ENCODE data around the gene NUDT16L1. TPM values are rescaled to one million over a fixed set of nuclear protein-coding genes. Genes with fewer than 3 reads are reported as not detected.

Gene NUDT16L1
- total RNA-seq, 1 donor from 2014 or later = 61.9 TPM

GRCh38 chr16:4728676-4729075 lies 35.3 kb downstream of the NUDT16L1 start:
- no peak for TF ChIP-seq CTCF (IDR thresholded peaks at IDR 0.05; ENCODE audit: borderline replicate concordance)
- no peak overlapping the region for H3K4me3 ChIP-seq
- DNase-seq = no peak
- H3K4me1 ChIP-seq = peaks cover 8% of the 10 kb centered on the region
- H3K27ac ChIP-seq (replicated peaks) = no peak overlapping the region
- no peaks in the 10 kb centered on the region for H3K27me3 ChIP-seq (ENCODE audit: low read depth)
- no peaks in the 10 kb centered on the region for H3K9me3 ChIP-seq (replicated peaks)
- intact Hi-C loops (cut with micrococcal nuclease) = no loop called here
- H3K36me3 ChIP-seq = peaks cover 66% of the 10 kb centered on the region

- Histone ChIP-seq H3K9me3 (replicated peaks) (no peaks in the 10 kb centered on the region), H3K4me1 (peaks cover 18% of the 10 kb centered on the region), H3K4me3 (no peak overlapping the region), H3K36me3 (peaks cover 60% of the 10 kb centered on the region), H3K27me3 (ENCODE audit: low read depth) (no peaks in the 10 kb centered on the region), H3K27ac (replicated peaks) (no peak overlapping the region)
- intact Hi-C loops (cut with micrococcal nuclease) = no loop called here
- DNase-seq = no peak
- TF ChIP-seq CTCF (IDR thresholded peaks at IDR 0.05; ENCODE audit: borderline replicate concordance) = no peak
These were observed 36.5 kb downstream of the NUDT16L1 start for GRCh38 chr16:4729876-4730275.

- intact Hi-C loops (cut with micrococcal nuclease) = no loop called here
- Histone ChIP-seq H3K36me3 (peaks cover 33% of the 10 kb centered on the region), H3K27me3 (ENCODE audit: low read depth) (no peaks in the 10 kb centered on the region), H3K4me3 (peak overlapping the region; percentile 88), H3K4me1 (peaks cover 25% of the 10 kb centered on the region), H3K27ac (replicated peaks) (peak overlapping the region; percentile 84), H3K9me3 (replicated peaks) (no peaks in the 10 kb centered on the region)
- DNase-seq = no peak
- no peak for TF ChIP-seq CTCF (IDR thresholded peaks at IDR 0.05; ENCODE audit: borderline replicate concordance)
These were observed 39.9 kb downstream of the NUDT16L1 start for GRCh38 chr16:4733211-4733742.

GRCh38 chr16:4733747-4734062 lies 40.3 kb downstream of the NUDT16L1 start:
- Histone ChIP-seq H3K36me3 (peaks cover 28% of the 10 kb centered on the region), H3K27ac (replicated peaks) (peak overlapping the region; percentile 84), H3K9me3 (replicated peaks) (no peaks in the 10 kb centered on the region), H3K27me3 (ENCODE audit: low read depth) (no peaks in the 10 kb centered on the region), H3K4me3 (peak overlapping the region; percentile 88), H3K4me1 (peaks cover 25% of the 10 kb centered on the region)
- no peak for TF ChIP-seq CTCF (IDR thresholded peaks at IDR 0.05; ENCODE audit: borderline replicate concordance)
- DNase-seq = no peak
- intact Hi-C loops (cut with micrococcal nuclease) = no loop called here

- H3K9me3 ChIP-seq (replicated peaks) = no peaks in the 10 kb centered on the region
- H3K4me3 ChIP-seq = peak within 1 kb of the TSS; percentile 88
- H3K27ac ChIP-seq (replicated peaks) = peak within 1 kb of the TSS; percentile 84
- TF ChIP-seq CTCF (IDR thresholded peaks at IDR 0.05; ENCODE audit: borderline replicate concordance) = no peak
- peak; percentile 96 for DNase-seq
- intact Hi-C loops (cut with micrococcal nuclease) = no loop called here
- peaks cover 23% of the 10 kb centered on the region for H3K36me3 ChIP-seq
- H3K27me3 ChIP-seq (ENCODE audit: low read depth) = no peaks in the 10 kb centered on the region
- H3K4me1 ChIP-seq = peaks cover 25% of the 10 kb centered on the region
These were observed 40.8 kb downstream of the NUDT16L1 start, which contains the start of the genes ANKS3 and DNAAF8 for GRCh38 chr16:4734063-4734729. Gene ANKS3, minus strand, starts transcription at chr16:4734271. Its CDS starts 4,122 bp downstream, at chr16:4730149. Gene DNAAF8, plus strand, starts transcription at chr16:4734537. Its CDS starts 1,978 bp downstream, at chr16:4736515.

All from left ventricle myocardium inferior (tissue), 1 donor.